Stimulated activated CD8-positive, alpha-beta memory T cell treated with anti-CD3 and anti-CD28 coated beads, Interleukin-4, amount 100 ng/mL, for 48 hours (primary cell): ENCODE measurements around the gene UQCRC1.

Source experiments
- DNase-seq: peaks from one replicate; pipeline ENCODE4 v3.0.0-alpha.2; 2020

UQCRC1 gene

DNA sequence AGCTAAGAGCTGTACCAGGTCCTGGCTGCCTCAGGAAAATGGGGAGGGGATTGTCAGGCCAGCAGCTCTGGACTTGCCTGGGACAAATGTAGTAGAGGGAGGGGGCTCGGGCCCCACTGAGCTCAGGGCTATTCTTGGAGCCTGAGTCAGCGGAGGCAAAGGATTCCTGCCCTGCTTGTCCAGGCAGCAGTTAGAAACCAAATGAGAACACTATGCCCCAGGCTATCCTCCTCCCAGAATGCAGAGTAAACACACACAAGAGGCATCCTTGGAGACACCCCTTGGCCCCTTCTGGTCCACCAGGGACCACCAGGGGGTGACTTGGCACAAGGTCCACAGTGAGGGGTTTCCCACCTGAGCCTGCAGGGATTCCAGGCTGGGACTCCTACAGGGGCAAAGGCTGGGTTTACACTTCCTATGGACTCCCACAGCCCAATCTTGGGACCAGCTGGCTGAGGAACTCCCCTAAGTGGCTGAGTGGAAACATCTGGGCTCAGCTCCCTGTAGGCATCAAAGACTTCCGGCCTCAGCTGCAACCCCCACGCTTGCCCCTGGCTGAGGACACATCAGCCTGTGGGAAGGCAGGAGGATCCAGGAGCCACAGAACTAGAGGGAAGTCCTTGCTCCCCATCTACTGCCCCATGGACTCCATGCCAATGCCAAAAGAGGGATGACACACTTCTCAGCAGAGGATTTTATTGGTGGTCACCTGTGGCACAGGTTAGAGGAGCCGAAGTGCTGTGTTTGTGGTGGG lies 10.9 kb downstream of the UQCRC1 start:
- DNase-seq, result no peak

GRCh38 chr3:48597408-48597800 lies 12.0 kb downstream of the UQCRC1 start:
- DNase-seq, result no peak

- DNase-seq, result no peak
Measured at GRCh38 chr3:48596676-48597407, 12.6 kb downstream of the UQCRC1 start.

- no peak for DNase-seq
Measured at GRCh38 chr3:48596157-48596556, 13.3 kb downstream of the UQCRC1 start.

- peak; percentile 36 for DNase-seq
Measured at GRCh38 chr3:48595526-48596121, 13.8 kb downstream of the UQCRC1 start.

DNA sequence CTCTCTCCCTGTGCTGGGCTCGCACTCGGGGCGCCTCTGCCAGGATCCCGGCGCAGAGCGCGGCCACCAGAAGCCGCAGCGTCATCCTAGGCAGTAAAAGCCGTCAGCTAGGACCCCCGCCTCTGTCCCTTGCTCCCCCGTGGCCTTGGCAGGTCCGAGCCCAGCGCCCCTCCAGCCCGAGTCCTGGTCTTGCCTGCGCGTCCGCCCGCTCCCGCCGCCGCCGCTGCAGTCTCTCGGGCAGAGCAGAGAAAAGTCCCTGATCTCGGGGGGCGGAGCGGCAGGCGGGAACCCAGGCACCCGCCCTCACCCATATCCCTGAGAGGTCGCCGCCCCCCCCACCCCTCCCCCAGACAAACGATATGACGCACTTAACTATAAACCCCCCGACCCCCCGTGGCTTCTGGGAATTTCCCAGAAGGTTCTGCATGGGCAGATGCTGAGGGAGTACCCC lies 14.3 kb downstream of the UQCRC1 start, which contains the start of gene COL7A1:
COL7A1 (minus strand) TSS at position 255 of the 451 bp plus-strand sequence; CDS start at position 85, 170 bp downstream.
- DNase-seq, result no peak

- DNase-seq, result no peak
Measured at GRCh38 chr3:48594417-48595049, 14.9 kb downstream of the UQCRC1 start.

GRCh38 chr3:48593337-48593736 lies 16.1 kb downstream of the UQCRC1 start:
- DNase-seq, result no peak

GRCh38 chr3:48592519-48593087 lies 16.8 kb downstream of the UQCRC1 start:
- DNase-seq, result no peak

GRCh38 chr3:48591886-48592518 lies 17.4 kb downstream of the UQCRC1 start:
- DNase-seq, result no peak

- no peak for DNase-seq
Measured at GRCh38 chr3:48591436-48591835, 18.0 kb downstream of the UQCRC1 start.

DNA sequence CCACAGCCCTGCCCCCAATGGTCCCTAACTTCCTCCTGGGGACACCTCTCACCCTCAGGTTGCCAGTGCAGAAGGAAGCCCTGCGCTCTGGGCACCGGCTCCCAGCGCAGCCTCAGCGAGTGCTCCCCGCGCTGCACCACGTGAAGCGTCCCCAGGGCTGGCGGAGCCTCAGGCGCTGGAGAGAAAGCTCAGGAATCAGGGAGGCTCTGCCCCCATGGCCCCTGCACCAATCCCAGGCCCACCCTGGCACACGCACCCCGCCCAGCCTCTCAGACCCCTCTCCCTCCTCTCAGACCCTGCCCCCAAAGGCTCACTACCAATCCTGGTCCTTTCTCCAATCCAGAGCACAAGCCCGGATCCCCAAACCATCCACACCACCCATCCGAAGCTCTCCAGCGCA lies 21.2 kb downstream of the UQCRC1 start:
- DNase-seq, result no peak

DNA sequence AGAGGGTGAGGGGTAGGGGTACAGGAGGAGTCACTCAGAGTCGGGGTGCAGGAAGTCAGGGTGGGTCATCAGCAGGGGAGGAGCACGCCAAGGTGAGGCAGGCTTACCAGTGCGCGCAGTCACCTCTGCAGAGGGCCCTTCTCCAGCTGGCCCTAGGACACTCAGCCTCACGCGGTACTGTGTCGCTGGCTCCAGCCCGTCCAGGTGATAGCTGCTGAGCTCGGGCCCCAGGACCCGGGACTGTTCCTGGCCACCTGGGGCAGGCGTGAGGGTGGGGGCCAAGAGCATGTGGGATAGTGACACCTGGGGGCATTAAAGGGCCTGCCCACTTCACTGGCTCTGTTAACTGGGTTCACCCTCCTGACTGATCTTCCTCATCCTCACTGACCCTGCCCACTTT lies 21.8 kb downstream of the UQCRC1 start:
- no peak for DNase-seq

- no peak for DNase-seq
Measured at GRCh38 chr3:48585411-48585810, 24.0 kb downstream of the UQCRC1 start.

GRCh38 chr3:48584836-48585235 lies 24.6 kb downstream of the UQCRC1 start:
- no peak for DNase-seq

- no peak for DNase-seq
Measured at GRCh38 chr3:48581621-48582481, 27.6 kb downstream of the UQCRC1 start.

- DNase-seq, result no peak
Measured at GRCh38 chr3:48576647-48577046, 32.8 kb downstream of the UQCRC1 start.

GRCh38 chr3:48575366-48575765 lies 34.1 kb downstream of the UQCRC1 start:
- DNase-seq, result no peak

DNA sequence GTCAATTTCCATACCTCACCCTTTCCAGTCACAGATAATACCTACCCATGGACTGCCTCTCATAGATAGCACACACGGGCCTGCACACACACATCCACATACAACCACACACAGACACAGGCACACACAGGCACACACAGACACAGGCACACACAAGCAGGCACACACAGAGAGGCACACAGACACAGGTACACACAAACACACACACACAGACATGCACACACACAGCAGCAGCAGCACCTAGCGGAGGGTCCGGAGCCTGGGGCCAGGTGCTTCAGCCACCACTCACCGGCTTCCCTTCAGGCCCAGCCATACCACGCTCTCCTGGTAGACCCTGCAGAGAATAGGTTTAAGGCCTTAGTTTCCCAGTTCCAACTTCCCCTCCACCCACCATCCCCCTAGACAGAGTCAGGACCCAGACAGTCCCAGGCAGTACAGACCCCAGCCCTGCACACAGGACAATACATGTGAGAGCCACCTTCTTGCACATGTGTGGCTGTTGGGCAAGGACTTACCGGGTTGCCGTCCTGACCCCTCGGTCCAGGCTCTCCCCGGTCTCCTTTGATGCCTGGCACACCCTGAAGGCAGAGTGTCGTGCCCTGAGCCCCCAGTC lies 35.4 kb downstream of the UQCRC1 start:
- DNase-seq, result no peak

GRCh38 chr3:48572517-48572916 lies 36.9 kb downstream of the UQCRC1 start:
- no peak for DNase-seq

GRCh38 chr3:48571938-48572337 lies 37.5 kb downstream of the UQCRC1 start:
- DNase-seq, result no peak
